PC-9 (cell line): ENCODE data around the gene LPCAT2. TPM values are rescaled to one million over a fixed set of nuclear protein-coding genes. Genes with fewer than 3 reads are reported as not detected.

ENCODE experiments used
- BruUV-seq: library from RNA; stranded (reverse); fragments of 400-500 nt; replicated peaks from 2 replicates; lab custom pipeline; 2021; lab: Mats Ljungman, UMichigan
- CTCF ChIA-PET: fragments of 300-600 bp; sonication (Branson Sonifier 250); formaldehyde crosslinking; loops from one replicate; lab custom pipeline; 2022; ENCODE audit warnings: antibody characterized with exemption; lab: Charles Lee
- POLR2A ChIA-PET: fragments of 300-600 bp; sonication (Branson Sonifier 250); formaldehyde crosslinking; loops from one replicate; lab custom pipeline; 2022; ENCODE audit warnings: antibody characterized with exemption; ENCODE audit not compliant: unreplicated experiment; lab: Charles Lee
- DNase-seq, 2 experiments: peaks; one replicate each; pipeline versions ENCODE4 v3.0.0 to v3.0.0-alpha.2; 2015 to 2022; ENCODE audit warnings: mixed read lengths in 1 of 2
- H2AFZ ChIP-seq: fragments of 200-600 bp; sonication (generic); 2 replicates; pipeline ENCODE4 v1.8.1; 2017; ENCODE audit warnings: antibody characterized with exemption
- H3F3A ChIP-seq: fragments of 200-600 bp; sonication (generic); 2 replicates; pipeline ENCODE4 v1.8.1; 2017; ENCODE audit warnings: antibody characterized with exemption, mild to moderate bottlenecking, low read depth; ENCODE audit not compliant: insufficient read depth
- H3K27ac ChIP-seq: fragments of 200-600 bp; sonication (generic); 2 replicates; pipeline ENCODE4 v1.6.1; 2016; ENCODE audit warnings: mixed run types
- H3K27me3 ChIP-seq: fragments of 200-600 bp; sonication (generic); 2 replicates; pipeline ENCODE4 v1.6.1; 2016; ENCODE audit warnings: low read depth, mixed run types; ENCODE audit not compliant: insufficient read depth
- H3K36me3 ChIP-seq: fragments of 200-600 bp; sonication (generic); 2 replicates; pipeline ENCODE4 v1.6.1; 2016; ENCODE audit warnings: low read depth, mixed run types
- H3K4me1 ChIP-seq: fragments of 200-600 bp; sonication (generic); replicated peaks from 2 replicates; pipeline ENCODE4 v1.6.1; 2016; ENCODE audit warnings: mixed run types; ENCODE audit not compliant: insufficient read depth
- H3K4me2 ChIP-seq: fragments of 200-600 bp; sonication (generic); 2 replicates; pipeline ENCODE4 v1.6.1; 2017; ENCODE audit warnings: mixed run types
- H3K4me3 ChIP-seq: fragments of 200-600 bp; sonication (generic); 2 replicates; pipeline ENCODE4 v1.6.1; 2016; ENCODE audit warnings: mixed run types
- H3K79me2 ChIP-seq: fragments of 200-600 bp; sonication (generic); 2 replicates; pipeline ENCODE4 v1.6.1; 2017; ENCODE audit warnings: low read depth, mixed run types
- H3K9me2 ChIP-seq: fragments of 200-600 bp; sonication (generic); 2 replicates; pipeline ENCODE4 v1.8.1; 2017; ENCODE audit warnings: mild to moderate bottlenecking; ENCODE audit not compliant: insufficient read depth
- H3K9me3 ChIP-seq: fragments of 200-600 bp; sonication (generic); 2 replicates; pipeline ENCODE4 v1.8.1; 2016; ENCODE audit warnings: low read depth; ENCODE audit not compliant: insufficient read depth
- H4K20me1 ChIP-seq: fragments of 200-600 bp; sonication (generic); 2 replicates; pipeline ENCODE4 v1.8.1; 2017; ENCODE audit not compliant: insufficient read depth
- CTCF ChIP-seq: fragments of 200-600 bp; sonication (generic); conservative IDR thresholded peaks from 2 replicates; pipeline ENCODE4 v1.6.1; 2017; ENCODE audit warnings: mixed run types, antibody characterized with exemption, mild to moderate bottlenecking, moderate library complexity
- EZH2 ChIP-seq: fragments of 200-600 bp; sonication (generic); IDR thresholded peaks from 2 replicates; pipeline ENCODE4 v1.8.0; 2017; ENCODE audit warnings: antibody characterized with exemption, low read depth
- intact Hi-C: fragments of 100-400 bp; cut with micrococcal nuclease; formaldehyde crosslinking; loops from one replicate; pipeline ENCODE4 v1.10.0; 2022; ENCODE audit not compliant: unreplicated experiment
- total RNA-seq: library from RNA; stranded (reverse); gene quantifications from 2 replicates; pipeline ENCODE4 v1.2.3, GENCODE V29; 2021

LPCAT2 gene
- total RNA-seq, 1 experiment from 2014 or later, result 87.7 TPM

DNA sequence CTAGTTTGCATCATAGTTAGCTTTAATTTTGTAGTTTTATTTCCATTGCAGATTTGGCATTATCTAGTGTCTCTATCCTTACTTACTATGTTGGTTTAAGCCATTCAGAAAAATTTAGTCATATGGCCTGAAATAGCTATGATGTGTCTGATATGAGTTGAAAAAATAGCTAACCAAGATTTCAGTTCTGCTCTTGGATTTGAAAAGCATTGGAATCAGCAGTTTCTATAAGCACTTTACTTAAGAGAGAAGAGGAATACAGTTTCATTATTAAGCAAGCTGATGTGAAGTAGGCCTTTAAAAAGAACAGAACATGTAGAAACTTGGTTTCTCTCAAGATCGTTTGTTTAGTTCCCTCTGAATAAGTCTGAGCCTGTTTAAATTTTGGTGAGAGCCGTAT, 25.9 kb downstream of the LPCAT2 start:
- Histone ChIP-seq H3K79me2 (no peaks in the 10 kb centered on the region), H3K36me3 (peaks cover 23% of the 10 kb centered on the region; the same call in 1 of the 2 replicates), H3K27me3 (no peaks in the 10 kb centered on the region), H3K4me2 (no peak overlapping the region), H3K4me3 (no peak overlapping the region), H4K20me1 (no peaks in the 10 kb centered on the region), H3K4me1 (peaks cover 13% of the 10 kb centered on the region), H2AFZ (no peak overlapping the region), H3F3A (no peaks in the 10 kb centered on the region; the same call in 1 of the 2 replicates), H3K9me2 (no peaks in the 10 kb centered on the region), H3K27ac (no peak overlapping the region), H3K9me3 (no peaks in the 10 kb centered on the region)
- BruUV-seq, result no TSS peak
- no peak for DNase-seq
- no peak for TF ChIP-seq CTCF
- TF ChIP-seq EZH2, result no peak
- ChIA-PET CTCF (interaction anchor here (2.3 kb wide), 1 partner anchor 70 kb away, joined by 8 read pairs; no protein-coding TSS in a partner anchor), POLR2A (no interaction called here)
- intact Hi-C loops, result no loop called here

- H3K9me3 ChIP-seq, result no peaks in the 10 kb centered on the region
- H3F3A ChIP-seq, result peaks cover 7% of the 10 kb centered on the region; the same call in 1 of the 2 replicates
- no peak for DNase-seq
- ChIA-PET CTCF (interaction anchor here (0.6 kb wide), 1 partner anchor 862 kb away, joined by 3 read pairs; no protein-coding TSS in a partner anchor), POLR2A (no interaction called here)
- no peaks in the 10 kb centered on the region for H3K27me3 ChIP-seq
- peaks cover 10% of the 10 kb centered on the region; the same call in 1 of the 2 replicates for H3K4me1 ChIP-seq
- H3K4me2 ChIP-seq, result no peak overlapping the region
- H3K9me2 ChIP-seq, result no peaks in the 10 kb centered on the region
- TF ChIP-seq CTCF (no peak), EZH2 (no peak)
- H3K36me3 ChIP-seq, result peaks cover 5% of the 10 kb centered on the region; the same call in 1 of the 2 replicates
- H3K4me3 ChIP-seq, result no peak overlapping the region
- H3K27ac ChIP-seq, result no peak overlapping the region
- no peaks in the 10 kb centered on the region for H3K79me2 ChIP-seq
- no TSS peak for BruUV-seq
- no peak overlapping the region for H2AFZ ChIP-seq
- no peaks in the 10 kb centered on the region for H4K20me1 ChIP-seq
- intact Hi-C loops, result no loop called here
Measured at GRCh38 chr16:55539049-55539448, 30.2 kb downstream of the LPCAT2 start.

DNA sequence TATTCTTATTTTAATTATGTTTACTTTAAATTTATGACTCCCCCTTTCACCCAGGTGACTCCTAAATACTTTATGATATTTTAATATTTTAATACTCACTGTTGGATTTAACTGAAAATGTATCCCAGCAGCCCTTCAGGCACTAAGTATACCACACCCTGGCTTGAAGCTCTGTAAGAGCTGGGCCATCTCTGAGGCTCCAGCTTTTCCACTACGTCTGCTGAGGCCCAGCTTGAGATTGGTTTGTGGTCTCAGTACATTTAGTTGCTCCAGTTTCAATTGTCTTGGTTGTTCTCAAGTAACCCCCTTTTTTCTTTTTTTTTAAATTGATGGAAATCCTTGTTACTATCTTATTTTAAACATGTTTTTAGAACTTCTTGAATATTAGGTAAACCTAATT, 30.6 kb downstream of the LPCAT2 start:
- intact Hi-C loops, result no loop called here
- CTCF ChIA-PET, result no interaction called here
- TF ChIP-seq EZH2, result no peak
- TF ChIP-seq CTCF, result no peak
- H3K4me1 ChIP-seq, result peaks cover 10% of the 10 kb centered on the region; the same call in 1 of the 2 replicates
- H3K4me2 ChIP-seq, result no peak overlapping the region
- H3K9me2 ChIP-seq, result no peaks in the 10 kb centered on the region
- H3K79me2 ChIP-seq, result no peaks in the 10 kb centered on the region
- H4K20me1 ChIP-seq, result no peaks in the 10 kb centered on the region
- POLR2A ChIA-PET, result no interaction called here
- BruUV-seq, result no TSS peak
- H2AFZ ChIP-seq, result no peak overlapping the region
- no peaks in the 10 kb centered on the region for H3K27me3 ChIP-seq
- H3K27ac ChIP-seq, result no peak overlapping the region
- H3F3A ChIP-seq, result peaks cover 7% of the 10 kb centered on the region; the same call in 1 of the 2 replicates
- DNase-seq, result no peak
- H3K36me3 ChIP-seq, result peaks cover 5% of the 10 kb centered on the region; the same call in 1 of the 2 replicates
- no peaks in the 10 kb centered on the region for H3K9me3 ChIP-seq
- H3K4me3 ChIP-seq, result no peak overlapping the region
